ENCODE data around the gene STAB2. TPM values are rescaled to one million over a fixed set of nuclear protein-coding genes. Genes with fewer than 3 reads are reported as not detected.

Gene STAB2
- total and polyA plus RNA-seq, 9 donors: 0.05 to 9.3 (median 0.86) TPM

GRCh38 chr12:103637429-103637828, 50.4 kb downstream of the STAB2 start:
- TF ChIP-seq CTCF (IDR thresholded peaks at IDR 0.05): no peak
- TF ChIP-seq POLR2A (IDR thresholded peaks at IDR 0.05): no peak
- TF ChIP-seq EP300 (IDR thresholded peaks at IDR 0.05): no peak
- intact Hi-C loops (cut with DNase I): no loop called here
- WGBS, 3 donors: 51 to 88% (median 76%) methylated on average over 2 of the region's 2 CpGs

GRCh38 chr12:103639983-103640382, 52.9 kb downstream of the STAB2 start:
- no peaks in the 10 kb centered on the region for H3K36me3 ChIP-seq
- H3K27ac ChIP-seq: no peak overlapping the region
- no peaks in the 10 kb centered on the region for H3K9me3 ChIP-seq
- TF ChIP-seq CTCF (IDR thresholded peaks at IDR 0.05): no peak
- no peak for TF ChIP-seq POLR2A (IDR thresholded peaks at IDR 0.05)
- H3K4me1 ChIP-seq (ENCODE audit: insufficient read depth): no peaks in the 10 kb centered on the region
- 78 to 87% (median 87%) methylated on average over 6 of the region's 6 CpGs for WGBS, 3 donors
- H3K27me3 ChIP-seq: no peaks in the 10 kb centered on the region
- no peak overlapping the region for H3K4me3 ChIP-seq
- DNase-seq: no peak
- intact Hi-C loops (cut with DNase I): no loop called here

More at GRCh38 chr12:103637429-103637828, 50.4 kb downstream of the STAB2 start:
- Histone ChIP-seq H3K27me3 (no peaks in the 10 kb centered on the region), H3K36me3 (no peaks in the 10 kb centered on the region), H3K27ac (no peak overlapping the region), H3K9me3 (no peaks in the 10 kb centered on the region), H3K4me1 (ENCODE audit: insufficient read depth) (no peaks in the 10 kb centered on the region), H3K4me3 (no peak overlapping the region)
- no peak for DNase-seq

- Histone ChIP-seq H3K36me3 (no peaks in the 10 kb centered on the region), H3K4me1 (ENCODE audit: insufficient read depth) (no peaks in the 10 kb centered on the region), H3K9me3 (no peaks in the 10 kb centered on the region), H3K27ac (no peak overlapping the region), H3K27me3 (no peaks in the 10 kb centered on the region), H3K4me3 (no peak overlapping the region)
- 8 to 50% (median 42%) methylated on average over 1 of the region's 1 CpG for WGBS, 3 donors
- intact Hi-C loops (cut with DNase I): no loop called here
- DNase-seq: no peak
- TF ChIP-seq EP300 (IDR thresholded peaks at IDR 0.05) (no peak), POLR2A (IDR thresholded peaks at IDR 0.05) (no peak), CTCF (IDR thresholded peaks at IDR 0.05) (no peak)
Measured at GRCh38 chr12:103640410-103640809, 53.3 kb downstream of the STAB2 start.

GRCh38 chr12:103640831-103641230, 53.8 kb downstream of the STAB2 start:
- Histone ChIP-seq H3K9me3 (no peaks in the 10 kb centered on the region), H3K4me1 (ENCODE audit: insufficient read depth) (no peaks in the 10 kb centered on the region), H3K27me3 (no peaks in the 10 kb centered on the region), H3K27ac (no peak overlapping the region), H3K4me3 (no peak overlapping the region), H3K36me3 (no peaks in the 10 kb centered on the region)
- 84 to 91% (median 87%) methylated on average over 4 of the region's 4 CpGs for WGBS, 3 donors
- DNase-seq: no peak
- intact Hi-C loops (cut with DNase I): no loop called here
- TF ChIP-seq CTCF (IDR thresholded peaks at IDR 0.05) (no peak), EP300 (IDR thresholded peaks at IDR 0.05) (no peak), POLR2A (IDR thresholded peaks at IDR 0.05) (no peak)

All from ovary (tissue), 9 donors.